MCF 10A (cell line): Measurements from ENCODE around the gene PFAS. TPM values are rescaled to one million over a fixed set of nuclear protein-coding genes. Genes with fewer than 3 reads are reported as not detected.

Source experiments
- BruUV-seq: library from RNA; stranded (reverse); fragments of 400-500 nt; replicated peaks from 2 replicates; lab custom pipeline; 2021; lab: Mats Ljungman, UMichigan
- CTCF ChIA-PET: fragments of 300-600 bp; sonication (Branson Sonifier 250); formaldehyde crosslinking; extraction: SDS; loops from one replicate; lab custom pipeline; 2021; ENCODE audit warnings: antibody characterized with exemption, inconsistent platforms; lab: Yijun Ruan, JAX
- POLR2A ChIA-PET: fragments of 300-600, 350-650 bp; sonication (Branson Sonifier 250); formaldehyde crosslinking; extraction: SDS; loops from one replicate; lab custom pipeline; 2020; ENCODE audit warnings: antibody characterized with exemption, inconsistent platforms; lab: Yijun Ruan, JAX
- DNase-seq: peaks from one replicate; pipeline ENCODE4 v3.0.0-alpha.2; 2018; ENCODE audit not compliant: unreplicated experiment
- H3K27ac Mint-ChIP-seq: one replicate; pipeline ENCODE4 v1.8.0; 2022; ENCODE audit warnings: mild to moderate bottlenecking, low read depth, mixed read lengths; ENCODE audit not compliant: unreplicated experiment
- H3K27me3 Mint-ChIP-seq: one replicate; pipeline ENCODE4 v1.8.0; 2022; ENCODE audit warnings: mixed read lengths; ENCODE audit not compliant: insufficient read depth, unreplicated experiment
- H3K36me3 Mint-ChIP-seq: one replicate; pipeline ENCODE4 v1.8.0; 2022; ENCODE audit warnings: mild to moderate bottlenecking, moderate library complexity, mixed read lengths; ENCODE audit not compliant: insufficient read depth, unreplicated experiment
- H3K4me1 Mint-ChIP-seq: one replicate; pipeline ENCODE4 v1.8.0; 2022; ENCODE audit warnings: mixed read lengths; ENCODE audit not compliant: insufficient read depth, unreplicated experiment
- H3K4me3 Mint-ChIP-seq: one replicate; pipeline ENCODE4 v1.8.0; 2022; ENCODE audit warnings: mild to moderate bottlenecking, moderate library complexity, mixed read lengths; ENCODE audit not compliant: unreplicated experiment
- H3K9me3 Mint-ChIP-seq: one replicate; pipeline ENCODE4 v1.8.0; 2022; ENCODE audit warnings: mixed read lengths; ENCODE audit not compliant: unreplicated experiment
- CTCF ChIP-seq: fragments of 200-600 bp; IDR thresholded peaks from one replicate; pipeline ENCODE4 v1.8.0; 2022; ENCODE audit warnings: antibody characterized with exemption, mild to moderate bottlenecking; ENCODE audit not compliant: unreplicated experiment
- intact Hi-C: fragments of 100-400 bp; cut with micrococcal nuclease; formaldehyde crosslinking; loops from 2 replicates; pipeline ENCODE4 v1.14.1; 2022
- total RNA-seq: library from RNA; stranded (reverse); gene quantifications from 2 replicates; pipeline ENCODE4 v1.2.3, GENCODE V29; 2022

The PFAS gene
- total RNA-seq, 1 experiment from 2014 or later, result 66.2 TPM

DNA sequence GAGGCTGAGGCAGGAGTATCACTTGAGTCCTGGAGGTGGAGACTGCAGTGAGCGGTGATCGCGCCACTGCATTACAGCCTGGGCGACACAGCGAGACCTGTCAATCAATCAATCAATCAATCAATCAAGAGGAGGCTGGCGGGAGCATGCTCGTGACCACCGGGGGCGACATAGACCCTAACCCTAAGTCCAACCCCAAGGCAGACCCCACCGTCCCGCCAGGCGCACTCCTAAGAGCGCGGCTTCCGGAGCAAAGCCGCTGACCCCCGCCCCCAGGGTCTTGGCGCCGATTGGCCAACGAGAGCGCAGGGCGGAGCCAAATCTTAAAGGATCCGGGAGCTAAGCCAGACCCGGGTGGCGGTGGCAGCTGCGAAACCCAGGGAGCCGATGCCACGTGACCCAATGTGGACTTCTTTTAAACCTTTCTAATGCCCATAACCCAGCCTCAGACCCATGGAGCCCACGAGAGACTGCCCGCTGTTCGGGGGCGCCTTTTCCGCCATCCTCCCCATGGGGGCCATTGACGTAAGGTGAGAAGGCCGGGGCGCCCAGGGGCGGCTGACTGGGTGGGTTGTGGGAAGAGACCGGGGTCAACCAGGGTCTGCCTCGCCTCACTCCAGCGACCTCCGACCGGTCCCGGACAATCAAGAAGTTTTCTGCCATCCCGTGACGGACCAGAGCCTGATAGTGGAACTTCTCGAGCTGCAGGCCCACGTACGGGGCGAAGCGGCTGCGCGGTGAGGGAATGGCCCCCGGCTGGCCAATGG is 39.4 kb downstream of the PFAS start, which contains the start of gene RANGRF:
Gene RANGRF (plus strand): TSS at position 335 of the 767 bp plus-strand sequence. CDS start 119 bp downstream, at position 454.
- DNase-seq, result peak; percentile 85

DNA sequence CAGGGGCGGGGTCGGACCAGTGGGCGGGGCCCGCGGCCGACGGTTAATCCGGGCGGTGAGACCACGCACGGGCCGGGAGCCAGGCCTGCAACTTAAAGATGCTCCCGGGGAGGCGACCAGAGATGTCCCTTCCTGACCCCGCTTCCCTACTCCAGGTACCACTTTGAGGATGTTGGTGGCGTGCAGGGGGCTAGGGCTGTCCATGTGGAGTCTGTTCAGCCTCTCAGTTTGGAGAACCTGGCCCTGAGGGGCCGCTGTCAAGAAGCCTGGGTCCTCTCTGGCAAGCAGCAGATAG is 40.0 kb downstream of the PFAS start:
- Mint-ChIP-seq H3K9me3 (no peaks in the 10 kb centered on the region), H3K4me1 (peaks cover 10% of the 10 kb centered on the region), H3K27me3 (no peaks in the 10 kb centered on the region), H3K4me3 (peak overlapping the region; percentile 90), H3K36me3 (no peaks in the 10 kb centered on the region), H3K27ac (peak overlapping the region; percentile 88)
- ChIA-PET POLR2A (interaction anchor here (0.6 to 2.5 kb wide), 18 partner anchors 10 to 1637 kb away, joined by 3 to 34 read pairs (median 6); partner anchors contain the start of genes ALOXE3, AURKB, CTC1 and PFAS), CTCF (interaction anchor here (0.5 to 1.0 kb wide), 4 partner anchors 12 to 834 kb away, joined by 3 to 8 read pairs (median 3); no protein-coding TSS in a partner anchor)
- TSS peak; percentile 88 for BruUV-seq
- intact Hi-C loops, result no loop called here
- TF ChIP-seq CTCF, result no peak
- no peak for DNase-seq

More for the DNA sequence above, 39.4 kb downstream of the PFAS start, which contains the start of gene RANGRF:
- ChIA-PET POLR2A (interaction anchor here (0.6 to 2.5 kb wide), 19 partner anchors 10 to 231 kb away, joined by 3 to 34 read pairs (median 6); partner anchors contain the start of genes ALOXE3, AURKB, CTC1 and PFAS), CTCF (interaction anchor here (0.5 to 1.0 kb wide), 4 partner anchors 12 to 507 kb away, joined by 3 to 8 read pairs (median 3); no protein-coding TSS in a partner anchor)
- TF ChIP-seq CTCF, result no peak
- Mint-ChIP-seq H3K9me3 (no peaks in the 10 kb centered on the region), H3K27ac (peak within 1 kb of the TSS; percentile 88), H3K36me3 (no peaks in the 10 kb centered on the region), H3K4me3 (peak within 1 kb of the TSS; percentile 90), H3K4me1 (peaks cover 10% of the 10 kb centered on the region), H3K27me3 (no peaks in the 10 kb centered on the region)
- intact Hi-C loops, result no loop called here
- BruUV-seq, result TSS peak; percentile 27

DNA sequence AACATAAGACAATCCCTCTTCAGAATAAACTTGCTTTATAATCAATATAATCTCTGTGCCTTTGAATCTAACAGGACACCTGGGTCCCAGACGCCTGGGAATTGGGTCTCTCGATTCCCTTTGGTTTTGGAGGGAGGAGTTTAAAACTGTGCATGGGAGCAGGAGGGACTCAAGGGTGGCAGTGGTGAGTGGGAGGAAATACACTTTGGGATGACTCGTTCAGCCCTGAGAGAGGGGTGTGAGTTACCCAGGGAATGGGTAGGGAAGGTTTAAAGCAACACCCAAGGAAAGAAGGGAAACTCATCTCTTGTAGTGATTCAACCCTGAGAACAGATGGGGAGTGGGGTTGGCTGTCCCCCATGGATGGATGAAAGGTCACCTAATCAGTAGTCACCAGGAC is 41.0 kb downstream of the PFAS start:
- intact Hi-C loops, result no loop called here
- H3K27me3 Mint-ChIP-seq, result no peaks in the 10 kb centered on the region
- H3K36me3 Mint-ChIP-seq, result no peaks in the 10 kb centered on the region
- ChIA-PET CTCF (no interaction called here), POLR2A (interaction anchor here (1.9 to 2.5 kb wide), 2 partner anchors 68 to 103 kb away, joined by 10 to 17 read pairs; no protein-coding TSS in a partner anchor)
- H3K4me3 Mint-ChIP-seq, result peak overlapping the region; percentile 90
- H3K9me3 Mint-ChIP-seq, result no peaks in the 10 kb centered on the region
- H3K27ac Mint-ChIP-seq, result peak overlapping the region; percentile 22
- H3K4me1 Mint-ChIP-seq, result peaks cover 16% of the 10 kb centered on the region
- no peak for DNase-seq
- no peak for TF ChIP-seq CTCF
- BruUV-seq, result no TSS peak
